ENCODE data around the gene SUN1. TPM values are rescaled to one million over a fixed set of nuclear protein-coding genes. Genes with fewer than 3 reads are reported as not detected.

Gene SUN1
- total and polyA plus RNA-seq, 4 donors: 24.8 to 162 (median 40.1) TPM

DNA sequence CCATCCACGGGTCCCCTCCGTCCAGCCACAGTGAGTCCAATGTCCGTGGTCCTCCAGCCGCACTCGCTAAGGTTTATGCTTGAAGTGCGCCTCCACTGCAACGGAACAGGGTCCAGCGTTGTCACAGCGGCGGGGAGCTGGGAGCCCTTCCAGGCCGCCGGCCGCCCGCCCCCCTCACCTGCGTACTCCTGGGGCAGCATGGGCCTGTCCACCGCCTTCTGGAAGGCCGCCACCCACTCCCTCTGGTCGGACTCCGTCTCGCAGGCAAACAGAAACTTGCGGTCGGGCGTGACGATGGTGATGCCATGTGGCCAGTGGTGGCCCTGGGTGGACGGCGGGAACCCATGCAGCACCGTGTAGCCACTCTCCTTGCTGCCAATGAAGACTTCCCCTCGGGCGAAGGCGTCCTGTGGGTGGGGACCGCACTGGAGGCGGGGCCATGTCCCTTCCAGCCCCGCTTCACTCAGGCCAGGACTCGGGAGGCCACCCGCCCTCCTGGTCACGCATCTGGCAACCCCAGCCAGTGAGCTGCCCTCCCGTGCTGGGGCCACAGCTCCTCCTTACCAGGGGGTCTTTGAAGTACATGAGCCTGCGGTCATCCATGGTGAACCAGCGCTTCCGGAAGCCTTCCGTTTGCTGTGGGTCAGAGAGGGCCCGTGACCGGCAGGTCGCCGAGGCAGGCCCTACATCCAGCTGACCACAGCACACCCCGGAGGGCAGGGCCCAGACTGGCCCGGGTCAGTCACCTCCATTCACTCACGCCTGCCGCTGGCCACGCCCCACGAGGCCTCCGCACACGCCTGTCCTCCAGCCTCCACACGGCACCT, 66.8 kb downstream of the SUN1 start:
- H3K4me1 ChIP-seq (ENCODE audit: control insufficient read depth in 4 of 4, insufficient read depth in 4 of 4, low read length in 3 of 4): peaks cover 2 to 14% (median 9%) of the 10 kb centered on the region in 4 donors
- TF ChIP-seq, protein P1, sequence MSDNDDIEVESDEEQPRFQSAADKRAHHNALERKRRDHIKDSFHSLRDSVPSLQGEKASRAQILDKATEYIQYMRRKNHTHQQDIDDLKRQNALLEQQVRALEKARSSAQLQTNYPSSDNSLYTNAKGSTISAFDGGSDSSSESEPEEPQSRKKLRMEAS (IDR thresholded peaks at IDR 0.05): no peak
- TF ChIP-seq NR2F2 (IDR thresholded peaks at IDR 0.05) (peak; percentile 82), YY1 (IDR thresholded peaks at IDR 0.05) (no peak), SP1 (IDR thresholded peaks at IDR 0.05) (peak; percentile 39), RXRA (IDR thresholded peaks at IDR 0.05) (peak; percentile 88 to 90)
- TF ChIP-seq, protein P2, sequence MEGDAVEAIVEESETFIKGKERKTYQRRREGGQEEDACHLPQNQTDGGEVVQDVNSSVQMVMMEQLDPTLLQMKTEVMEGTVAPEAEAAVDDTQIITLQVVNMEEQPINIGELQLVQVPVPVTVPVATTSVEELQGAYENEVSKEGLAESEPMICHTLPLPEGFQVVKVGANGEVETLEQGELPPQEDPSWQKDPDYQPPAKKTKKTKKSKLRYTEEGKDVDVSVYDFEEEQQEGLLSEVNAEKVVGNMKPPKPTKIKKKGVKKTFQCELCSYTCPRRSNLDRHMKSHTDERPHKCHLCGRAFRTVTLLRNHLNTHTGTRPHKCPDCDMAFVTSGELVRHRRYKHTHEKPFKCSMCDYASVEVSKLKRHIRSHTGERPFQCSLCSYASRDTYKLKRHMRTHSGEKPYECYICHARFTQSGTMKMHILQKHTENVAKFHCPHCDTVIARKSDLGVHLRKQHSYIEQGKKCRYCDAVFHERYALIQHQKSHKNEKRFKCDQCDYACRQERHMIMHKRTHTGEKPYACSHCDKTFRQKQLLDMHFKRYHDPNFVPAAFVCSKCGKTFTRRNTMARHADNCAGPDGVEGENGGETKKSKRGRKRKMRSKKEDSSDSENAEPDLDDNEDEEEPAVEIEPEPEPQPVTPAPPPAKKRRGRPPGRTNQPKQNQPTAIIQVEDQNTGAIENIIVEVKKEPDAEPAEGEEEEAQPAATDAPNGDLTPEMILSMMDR (IDR thresholded peaks at IDR 0.05; ENCODE audit: low read depth, low read length, missing input control): no peak
- H3K27me3 ChIP-seq (ENCODE audit: control insufficient read depth in 4 of 4, insufficient read depth in 4 of 4, low read length in 3 of 4): no peaks in the 10 kb centered on the region
- no peaks in the 10 kb centered on the region for H3K9me3 ChIP-seq (ENCODE audit: control insufficient read depth in 4 of 4, low read length in 3 of 4)
- H3K36me3 ChIP-seq (ENCODE audit: control insufficient read depth in 4 of 4, insufficient read depth in 3 of 4, low read depth in 1 of 4, low read length in 3 of 4): peaks cover 11 to 28% (median 14%) of the 10 kb centered on the region in 4 donors
- whole genome bisulfite sequencing: 81% methylated on average over 54 of the region's 54 CpGs
- H3K9ac ChIP-seq (ENCODE audit: low read depth in 1 of 2, low read length in 2 of 2): no peak overlapping the region
- no peak for DNase-seq (ENCODE audit: low spot score)
- no peak overlapping the region for H3K27ac ChIP-seq (ENCODE audit: low read depth in 1 of 2, low read length in 2 of 2)
- no peak overlapping the region for H3K4me3 ChIP-seq (ENCODE audit: low read depth in 1 of 3, low read length in 3 of 3)

- TF ChIP-seq RXRA (IDR thresholded peaks at IDR 0.05) (no peak), EGR1 (IDR thresholded peaks at IDR 0.05; ENCODE audit: low read depth in 2 of 2) (no peak), HNF4A (conservative IDR thresholded peaks at IDR 0.05) (no peak), FOXA2 (IDR thresholded peaks at IDR 0.05) (no peak), NR2F2 (IDR thresholded peaks at IDR 0.05) (no peak), SP1 (IDR thresholded peaks at IDR 0.05) (no peak), TAF1 (conservative IDR thresholded peaks at IDR 0.05) (no peak), JUND (IDR thresholded peaks at IDR 0.05) (no peak), FOXA1 (IDR thresholded peaks at IDR 0.05) (no peak), RAD21 (IDR thresholded peaks at IDR 0.05) (no peak), ZBTB33 (IDR thresholded peaks at IDR 0.05) (no peak), YY1 (IDR thresholded peaks at IDR 0.05) (no peak), GABPA (IDR thresholded peaks at IDR 0.05 in 1 of 2, conservative IDR thresholded peaks at IDR 0.05 in 1 of 2) (no peak)
- TF ChIP-seq, protein P2 (IDR thresholded peaks at IDR 0.05; ENCODE audit: low read depth, low read length, missing input control): no peak
- TF ChIP-seq, protein P1 (IDR thresholded peaks at IDR 0.05): no peak
- TF ChIP-seq, protein P3, sequence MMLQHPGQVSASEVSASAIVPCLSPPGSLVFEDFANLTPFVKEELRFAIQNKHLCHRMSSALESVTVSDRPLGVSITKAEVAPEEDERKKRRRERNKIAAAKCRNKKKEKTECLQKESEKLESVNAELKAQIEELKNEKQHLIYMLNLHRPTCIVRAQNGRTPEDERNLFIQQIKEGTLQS (IDR thresholded peaks at IDR 0.05): no peak
- DNase-seq (ENCODE audit: low spot score): no peak
- no peaks in the 10 kb centered on the region for H3K27me3 ChIP-seq (ENCODE audit: control insufficient read depth in 4 of 4, insufficient read depth in 4 of 4, low read length in 3 of 4)
- no peak overlapping the region for H3K27ac ChIP-seq (ENCODE audit: low read depth in 1 of 2, low read length in 2 of 2)
- peaks cover 11 to 21% (median 13%) of the 10 kb centered on the region in 4 donors for H3K36me3 ChIP-seq (ENCODE audit: control insufficient read depth in 4 of 4, insufficient read depth in 3 of 4, low read depth in 1 of 4, low read length in 3 of 4)
- peaks cover 2 to 14% (median 9%) of the 10 kb centered on the region in 4 donors for H3K4me1 ChIP-seq (ENCODE audit: control insufficient read depth in 4 of 4, insufficient read depth in 4 of 4, low read length in 3 of 4)
- no peak overlapping the region for H3K4me3 ChIP-seq (ENCODE audit: low read depth in 1 of 3, low read length in 3 of 3)
- H3K9me3 ChIP-seq (ENCODE audit: control insufficient read depth in 4 of 4, low read length in 3 of 4): no peaks in the 10 kb centered on the region
- WGBS: 94% methylated on average over 16 of the region's 16 CpGs
- no peak overlapping the region for H3K9ac ChIP-seq (ENCODE audit: low read depth in 1 of 2, low read length in 2 of 2)
Measured at GRCh38 chr7:899806-900205, 67.5 kb downstream of the SUN1 start.
